ENCODE measurements around the gene IKZF4.
A peak's percentile ranks its signal among the peaks of the same experiment; 100 is the strongest.

Gene IKZF4

GRCh38 chr12:56078427-56078826 lies 57.6 kb downstream of the IKZF4 start:
- TF ChIP-seq CSRNP3 (CRISPR knock-in tag; IDR thresholded peaks at IDR 0.05) (no peak), ZFP30 (CRISPR knock-in tag; IDR thresholded peaks at IDR 0.05) (no peak), CREB5 (CRISPR knock-in tag; IDR thresholded peaks at IDR 0.05; ENCODE audit: low read depth) (no peak), SNAI2 (CRISPR knock-in tag; IDR thresholded peaks at IDR 0.05) (no peak), ISL1 (CRISPR knock-in tag; IDR thresholded peaks at IDR 0.05) (no peak), OSR1 (CRISPR knock-in tag; IDR thresholded peaks at IDR 0.05) (no peak), ESRRG (CRISPR knock-in tag; IDR thresholded peaks at IDR 0.05) (no peak), TSHZ2 (CRISPR knock-in tag; IDR thresholded peaks at IDR 0.05) (no peak), ZFP3 (CRISPR knock-in tag; IDR thresholded peaks at IDR 0.05) (no peak), BACH2 (CRISPR knock-in tag; IDR thresholded peaks at IDR 0.05; ENCODE audit: borderline replicate concordance) (no peak), POU6F1 (CRISPR knock-in tag; IDR thresholded peaks at IDR 0.05; ENCODE audit: borderline replicate concordance, low read depth) (no peak), PPARA (CRISPR knock-in tag; IDR thresholded peaks at IDR 0.05; ENCODE audit: borderline replicate concordance) (no peak), GLIS3 (CRISPR knock-in tag; IDR thresholded peaks at IDR 0.05) (no peak), ZNF70 (CRISPR knock-in tag; IDR thresholded peaks at IDR 0.05) (no peak), ZNF565 (CRISPR knock-in tag; conservative IDR thresholded peaks at IDR 0.05; ENCODE audit: low read depth) (no peak), PATZ1 (CRISPR knock-in tag; IDR thresholded peaks at IDR 0.05; ENCODE audit: borderline replicate concordance) (no peak), RARB (CRISPR knock-in tag; IDR thresholded peaks at IDR 0.05) (no peak), TCF4 (CRISPR knock-in tag; IDR thresholded peaks at IDR 0.05; ENCODE audit: borderline replicate concordance) (no peak), ZC3H10 (CRISPR knock-in tag; IDR thresholded peaks at IDR 0.05) (no peak), ZNF8 (CRISPR knock-in tag; IDR thresholded peaks at IDR 0.05) (no peak)
- ATAC-seq: no peak

- ATAC-seq: peak; percentile 94
- TF ChIP-seq GLIS3 (CRISPR knock-in tag; IDR thresholded peaks at IDR 0.05) (no peak), TOX (CRISPR knock-in tag; IDR thresholded peaks at IDR 0.05; ENCODE audit: borderline replicate concordance) (no peak), RARB (CRISPR knock-in tag; IDR thresholded peaks at IDR 0.05) (no peak), CSRNP3 (CRISPR knock-in tag; IDR thresholded peaks at IDR 0.05) (no peak), TSHZ2 (CRISPR knock-in tag; IDR thresholded peaks at IDR 0.05) (0 out of 2 replicates have a peak, but pooled peaks have one; percentile 40), TCF4 (CRISPR knock-in tag; IDR thresholded peaks at IDR 0.05; ENCODE audit: borderline replicate concordance) (no peak; the same call in 1 of the 2 replicates), ARNTL (CRISPR knock-in tag; IDR thresholded peaks at IDR 0.05; ENCODE audit: borderline replicate concordance, low read depth) (no peak), OSR1 (CRISPR knock-in tag; IDR thresholded peaks at IDR 0.05) (no peak), ZNF8 (CRISPR knock-in tag; IDR thresholded peaks at IDR 0.05) (no peak), ZFP3 (CRISPR knock-in tag; IDR thresholded peaks at IDR 0.05) (no peak), ZC3H10 (CRISPR knock-in tag; IDR thresholded peaks at IDR 0.05) (no peak), ZNF70 (CRISPR knock-in tag; IDR thresholded peaks at IDR 0.05) (no peak), ESRRG (CRISPR knock-in tag; IDR thresholded peaks at IDR 0.05) (no peak), BACH2 (CRISPR knock-in tag; IDR thresholded peaks at IDR 0.05; ENCODE audit: borderline replicate concordance) (no peak), PPARA (CRISPR knock-in tag; IDR thresholded peaks at IDR 0.05; ENCODE audit: borderline replicate concordance) (no peak)
These were observed 58.3 kb downstream of the IKZF4 start for GRCh38 chr12:56078931-56079722.

Data from SK-N-SH treated with all-trans-retinoic acid at 6 μM for 48 hours (cell line).